HG02943 (cell line): ENCODE data around the gene MAP3K12.
"Not testable (repeated sequence)": the region's sequence is repeated elsewhere in the genome, so short reads cannot be mapped to it uniquely, and the experiment has no call there.

Source experiments
- ATAC-seq: cut with Tn5 transposase; IDR thresholded peaks from one replicate; pipeline ENCODE4 v1.9.1; 2021; ENCODE audit warnings: mild to moderate bottlenecking, low read depth, moderate library complexity; ENCODE audit not compliant: unreplicated experiment

MAP3K12 gene

GRCh38 chr12:53450936-53451335 lies 48.3 kb downstream of the MAP3K12 start:
- ATAC-seq = no peak

- not testable (repeated sequence) for ATAC-seq
Observed at GRCh38 chr12:53444593-53445325, 54.5 kb downstream of the MAP3K12 start.

GRCh38 chr12:53443955-53444354 lies 55.3 kb downstream of the MAP3K12 start:
- ATAC-seq = no peak

DNA sequence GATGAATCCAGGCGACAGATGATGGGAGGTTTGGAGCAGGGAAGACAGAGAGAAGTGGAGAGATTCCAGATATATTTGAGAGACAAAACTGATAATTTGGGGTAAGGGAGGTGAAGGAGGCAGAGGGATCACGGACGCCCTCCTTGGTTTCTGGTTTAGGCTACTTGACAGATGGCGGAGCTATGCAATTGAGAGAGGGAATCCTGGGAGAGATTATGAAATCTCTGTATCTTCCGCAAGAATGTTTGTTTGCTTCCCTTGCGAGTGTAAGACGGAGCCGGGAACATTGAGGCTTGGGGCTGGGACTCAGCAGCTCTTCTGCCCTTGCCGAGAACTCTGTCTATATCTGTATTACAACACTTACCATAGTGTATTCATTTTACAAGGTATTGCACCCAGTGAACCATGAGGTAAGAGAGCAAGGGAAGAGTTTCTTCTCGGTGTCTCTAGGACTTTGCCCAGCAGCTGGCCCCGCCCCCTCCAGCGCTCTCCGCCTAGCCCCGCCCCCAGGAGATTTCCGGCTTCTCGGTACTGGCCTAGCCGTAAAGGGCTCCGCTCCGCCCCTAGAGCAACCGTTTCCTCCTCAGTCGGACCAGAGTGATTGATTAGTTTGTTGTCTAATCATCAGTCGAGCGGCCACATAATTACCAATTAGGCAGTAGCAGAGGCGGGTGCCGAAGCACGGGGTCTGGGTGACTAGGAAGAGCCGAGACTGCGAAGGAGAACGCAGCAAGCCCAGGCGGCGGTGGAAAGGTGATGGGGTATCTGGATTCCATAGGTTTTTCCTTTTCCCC lies 58.0 kb downstream of the MAP3K12 start, which contains the start of gene PRR13:
Gene PRR13, plus strand, starts transcription at position 695 of the 794 bp plus-strand sequence. CDS start 981 bp downstream, outside the sequence.
- ATAC-seq = peak; percentile 97

DNA sequence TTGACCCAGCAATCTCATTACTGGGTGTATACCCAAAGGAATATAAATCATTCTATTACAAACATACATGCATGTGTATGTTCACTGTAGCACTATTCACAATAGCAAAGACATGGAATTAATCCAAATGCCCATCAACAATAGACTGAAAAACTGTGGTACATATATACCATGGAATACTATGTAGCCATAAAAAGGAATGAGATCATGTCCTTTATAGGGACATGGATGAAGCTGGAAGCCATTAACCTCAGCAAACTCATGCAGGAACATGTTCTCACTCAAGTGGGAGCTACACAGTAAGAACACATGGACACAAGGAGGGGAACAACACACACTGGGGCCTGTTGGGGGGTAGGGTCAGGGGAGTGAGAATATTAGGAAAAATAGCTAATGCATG lies 59.7 kb downstream of the MAP3K12 start:
- not testable (repeated sequence) for ATAC-seq

GRCh38 chr12:53435326-53435725 lies 63.9 kb downstream of the MAP3K12 start:
- not testable (repeated sequence) for ATAC-seq

- no peak for ATAC-seq
Observed at GRCh38 chr12:53431187-53431586, 68.1 kb downstream of the MAP3K12 start.

- ATAC-seq = no peak
Observed at GRCh38 chr12:53430116-53430515, 69.1 kb downstream of the MAP3K12 start.
